ENCODE results near the gene FAR2.

The FAR2 gene

DNA sequence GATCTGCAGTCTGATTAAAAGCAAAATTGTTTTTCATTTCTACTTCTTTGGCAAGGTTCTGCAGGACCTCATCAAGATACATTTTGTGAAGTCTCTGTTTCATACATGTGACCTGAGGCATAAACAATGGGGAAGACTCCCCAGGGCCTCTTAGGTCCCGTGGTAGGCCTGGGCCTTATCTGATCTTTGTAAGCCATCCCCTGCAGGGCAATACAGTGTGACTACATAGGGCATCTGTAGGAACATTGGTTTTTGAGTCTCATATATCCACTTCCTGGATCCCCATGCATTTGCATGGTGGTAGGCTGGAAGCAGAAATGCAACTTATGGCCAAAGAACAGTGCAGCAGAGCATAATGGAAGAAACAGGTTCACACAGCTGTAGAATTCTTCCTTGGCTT is 6.0 kb downstream of the FAR2 start:
- peaks cover 2% of the 10 kb centered on the region for H3K79me1 ChIP-seq (ENCODE audit: low read length)
- DNase-seq, result peak; percentile 74
- no peak overlapping the region for H3K9ac ChIP-seq (ENCODE audit: low read length)

DNA sequence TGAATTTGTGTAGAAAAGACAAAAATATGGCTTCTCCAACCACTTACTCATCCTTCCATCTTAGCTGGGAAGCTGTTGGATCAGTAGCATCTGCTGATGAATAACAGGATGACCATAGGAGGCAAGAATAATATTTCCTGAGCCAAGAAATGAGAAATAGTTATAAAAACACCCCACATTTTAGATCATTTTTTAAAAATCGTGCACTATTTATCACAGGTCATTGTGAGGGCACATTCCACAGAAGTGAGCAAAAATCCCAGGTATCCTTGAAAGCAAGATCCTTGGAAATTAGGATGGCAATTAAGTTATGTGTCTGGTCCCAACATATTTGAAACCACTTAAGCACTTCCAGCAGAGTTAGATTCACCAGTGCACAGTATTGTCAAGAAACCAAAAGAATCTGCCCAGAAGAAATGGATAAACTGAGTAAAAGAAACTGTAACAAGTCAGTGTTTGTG is 8.4 kb downstream of the FAR2 start:
- Histone ChIP-seq H3K4me1 (ENCODE audit: control insufficient read depth, low read depth, low read length) (peaks cover 1% of the 10 kb centered on the region), H3K18ac (ENCODE audit: low read length) (no peak overlapping the region), H3K79me1 (ENCODE audit: low read length) (peaks cover 2% of the 10 kb centered on the region), H3K4ac (ENCODE audit: low read depth, low read length) (no peak overlapping the region), H3K56ac (ENCODE audit: low read length) (no peak overlapping the region), H3K27ac (ENCODE audit: low read depth, low read length) (no peak overlapping the region), H4K5ac (ENCODE audit: low read length) (no peak overlapping the region), H3K36me3 (ENCODE audit: control insufficient read depth, insufficient read depth, low read length) (no peaks in the 10 kb centered on the region), H4K8ac (ENCODE audit: low read depth, low read length) (no peak overlapping the region), H3K27me3 (ENCODE audit: insufficient read depth, low read length, poor library complexity) (no peaks in the 10 kb centered on the region), H3K9ac (ENCODE audit: low read length) (no peak overlapping the region), H2BK120ac (ENCODE audit: low read depth, low read length) (no peak overlapping the region), H2BK5ac (ENCODE audit: low read length) (no peak overlapping the region), H3K23ac (ENCODE audit: low read length) (no peak overlapping the region), H3K4me2 (ENCODE audit: low read length) (no peak overlapping the region), H3K4me3 (ENCODE audit: low read length) (no peak overlapping the region), H2BK15ac (replicated peaks; ENCODE audit: low read depth) (no peak overlapping the region), H3K79me2 (ENCODE audit: control insufficient read depth, insufficient read depth, low read length) (no peaks in the 10 kb centered on the region), H2AK5ac (ENCODE audit: low read length) (no peak overlapping the region)
- WGBS (ENCODE audit: extremely low coverage, insufficient coverage, low lambda C conversion rate), result no CpG with 5 or more reads among the region's 1 CpG
- no peak for DNase-seq

More for the DNA sequence above, 6.0 kb downstream of the FAR2 start:
- H2AK5ac ChIP-seq (ENCODE audit: low read length), result no peak overlapping the region
- H3K27me3 ChIP-seq (ENCODE audit: insufficient read depth, low read length, poor library complexity), result no peaks in the 10 kb centered on the region
- H3K4me1 ChIP-seq (ENCODE audit: control insufficient read depth, low read depth, low read length), result peaks cover 3% of the 10 kb centered on the region
- H2BK5ac ChIP-seq (ENCODE audit: low read length), result no peak overlapping the region
- peaks cover under 1% of the 10 kb centered on the region for H3K79me2 ChIP-seq (ENCODE audit: control insufficient read depth, insufficient read depth, low read length)
- peak overlapping the region; percentile 36 for H3K4ac ChIP-seq (ENCODE audit: low read depth, low read length)
- H3K23ac ChIP-seq (ENCODE audit: low read length), result no peak overlapping the region
- WGBS (ENCODE audit: extremely low coverage, insufficient coverage, low lambda C conversion rate), result no CpG with 5 or more reads among the region's 1 CpG
- H2BK15ac ChIP-seq (replicated peaks; ENCODE audit: low read depth), result no peak overlapping the region
- H3K56ac ChIP-seq (ENCODE audit: low read length), result no peak overlapping the region
- H4K8ac ChIP-seq (ENCODE audit: low read depth, low read length), result no peak overlapping the region
- H3K4me3 ChIP-seq (ENCODE audit: low read length), result no peak overlapping the region
- no peak overlapping the region for H3K27ac ChIP-seq (ENCODE audit: low read depth, low read length)
- no peak overlapping the region for H3K18ac ChIP-seq (ENCODE audit: low read length)
- no peak overlapping the region for H2BK120ac ChIP-seq (ENCODE audit: low read depth, low read length)
- H4K5ac ChIP-seq (ENCODE audit: low read length), result no peak overlapping the region
- H3K4me2 ChIP-seq (ENCODE audit: low read length), result no peak overlapping the region
- H3K36me3 ChIP-seq (ENCODE audit: control insufficient read depth, insufficient read depth, low read length), result no peaks in the 10 kb centered on the region

DNA sequence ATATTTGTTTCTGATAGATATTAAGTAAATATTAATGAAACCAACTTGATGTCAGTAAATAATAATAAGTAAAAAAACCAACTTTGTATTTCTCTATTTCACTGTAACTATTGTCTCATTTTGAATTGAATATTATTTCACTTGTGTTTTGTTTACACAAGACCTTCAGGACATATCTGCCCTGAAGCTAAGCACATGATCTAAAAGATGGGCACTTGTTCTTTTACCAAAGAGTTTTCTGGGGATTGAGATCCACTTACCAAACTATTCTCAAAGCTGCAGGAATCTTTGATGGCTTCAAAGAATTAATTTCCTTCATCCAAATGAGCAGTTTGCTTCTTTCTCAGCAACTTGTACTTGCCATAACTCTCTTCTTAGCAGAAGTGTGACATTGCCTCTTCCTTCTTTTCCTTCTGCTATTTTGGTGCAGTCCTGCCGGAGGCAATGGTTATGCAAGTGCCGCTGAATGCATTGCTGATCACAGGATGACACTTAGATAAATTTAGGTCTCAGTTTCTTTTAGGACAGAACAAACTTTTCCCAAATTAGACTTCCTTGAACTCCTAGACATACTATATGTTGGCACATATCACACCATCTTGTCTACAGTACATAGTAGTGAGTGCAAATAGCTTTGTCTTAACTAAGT is 9.2 kb downstream of the FAR2 start:
- Histone ChIP-seq H2AK5ac (ENCODE audit: low read length) (no peak overlapping the region), H2BK5ac (ENCODE audit: low read length) (no peak overlapping the region), H3K4me2 (ENCODE audit: low read length) (no peak overlapping the region), H3K27ac (ENCODE audit: low read depth, low read length) (no peak overlapping the region), H4K8ac (ENCODE audit: low read depth, low read length) (no peak overlapping the region), H2BK120ac (ENCODE audit: low read depth, low read length) (no peak overlapping the region), H3K79me2 (ENCODE audit: control insufficient read depth, insufficient read depth, low read length) (no peaks in the 10 kb centered on the region), H3K56ac (ENCODE audit: low read length) (no peak overlapping the region), H2BK15ac (replicated peaks; ENCODE audit: low read depth) (no peak overlapping the region), H3K18ac (ENCODE audit: low read length) (no peak overlapping the region), H3K4me3 (ENCODE audit: low read length) (no peak overlapping the region), H3K27me3 (ENCODE audit: insufficient read depth, low read length, poor library complexity) (no peaks in the 10 kb centered on the region), H3K79me1 (ENCODE audit: low read length) (peaks cover 2% of the 10 kb centered on the region), H4K5ac (ENCODE audit: low read length) (no peak overlapping the region), H3K23ac (ENCODE audit: low read length) (no peak overlapping the region), H3K9ac (ENCODE audit: low read length) (no peak overlapping the region), H3K4ac (ENCODE audit: low read depth, low read length) (no peak overlapping the region), H3K36me3 (ENCODE audit: control insufficient read depth, insufficient read depth, low read length) (no peaks in the 10 kb centered on the region), H3K4me1 (ENCODE audit: control insufficient read depth, low read depth, low read length) (peaks cover 1% of the 10 kb centered on the region)
- DNase-seq, result no peak
- WGBS (ENCODE audit: extremely low coverage, insufficient coverage, low lambda C conversion rate), result no CpG with 5 or more reads among the region's 2 CpGs

DNA sequence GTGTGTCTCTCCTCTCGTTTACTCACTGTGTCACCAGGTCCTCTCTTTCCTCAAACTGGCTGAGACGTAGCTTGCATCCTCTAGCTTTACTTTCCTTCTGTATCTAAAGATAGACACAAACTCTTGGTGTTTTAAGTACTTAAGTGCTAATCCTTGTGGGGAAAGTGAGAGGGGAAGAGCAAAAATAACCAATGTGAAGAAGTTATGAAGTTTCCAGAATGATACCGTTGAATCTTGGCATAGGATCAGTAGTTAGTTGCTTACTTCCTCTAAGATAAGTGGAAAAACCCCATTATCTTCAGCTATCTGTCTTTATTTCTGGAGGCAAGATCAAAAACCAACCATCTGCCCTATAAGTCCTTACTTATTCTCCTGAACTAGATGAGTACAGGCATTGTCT is 10.6 kb downstream of the FAR2 start:
- Histone ChIP-seq H2BK120ac (ENCODE audit: low read depth, low read length) (no peak overlapping the region), H4K8ac (ENCODE audit: low read depth, low read length) (no peak overlapping the region), H3K4me3 (ENCODE audit: low read length) (no peak overlapping the region), H3K27ac (ENCODE audit: low read depth, low read length) (no peak overlapping the region), H2BK15ac (replicated peaks; ENCODE audit: low read depth) (no peak overlapping the region), H4K5ac (ENCODE audit: low read length) (no peak overlapping the region), H3K56ac (ENCODE audit: low read length) (no peak overlapping the region), H3K18ac (ENCODE audit: low read length) (no peak overlapping the region), H3K23ac (ENCODE audit: low read length) (no peak overlapping the region), H3K27me3 (ENCODE audit: insufficient read depth, low read length, poor library complexity) (no peaks in the 10 kb centered on the region), H3K4me1 (ENCODE audit: control insufficient read depth, low read depth, low read length) (no peaks in the 10 kb centered on the region), H3K36me3 (ENCODE audit: control insufficient read depth, insufficient read depth, low read length) (no peaks in the 10 kb centered on the region), H3K9ac (ENCODE audit: low read length) (no peak overlapping the region), H3K79me2 (ENCODE audit: control insufficient read depth, insufficient read depth, low read length) (no peaks in the 10 kb centered on the region), H2BK5ac (ENCODE audit: low read length) (no peak overlapping the region), H3K79me1 (ENCODE audit: low read length) (peaks cover 2% of the 10 kb centered on the region), H3K4me2 (ENCODE audit: low read length) (no peak overlapping the region), H2AK5ac (ENCODE audit: low read length) (no peak overlapping the region), H3K4ac (ENCODE audit: low read depth, low read length) (no peak overlapping the region)
- WGBS (ENCODE audit: extremely low coverage, insufficient coverage, low lambda C conversion rate), result no CpG with 5 or more reads among the region's 3 CpGs
- no peak for DNase-seq

DNA sequence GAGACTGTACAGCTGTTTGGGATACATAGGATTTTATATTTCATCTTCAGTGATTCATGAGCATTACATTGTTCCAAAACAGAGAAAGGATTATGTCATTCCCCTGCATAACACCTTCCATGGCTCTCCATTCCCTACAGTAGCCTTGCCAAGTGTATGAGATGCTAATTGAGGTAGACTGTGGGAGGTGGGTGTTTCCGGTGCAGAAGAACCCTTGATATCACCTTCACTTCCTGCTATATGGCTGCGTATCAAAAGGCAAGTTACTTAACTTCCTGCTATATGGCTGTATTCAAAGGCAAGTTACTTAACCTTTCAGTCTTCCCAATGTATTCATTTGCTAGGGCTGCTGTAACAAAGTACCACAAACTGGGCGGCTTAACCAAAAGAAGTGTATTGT is 11.2 kb downstream of the FAR2 start:
- no peak overlapping the region for H3K4me2 ChIP-seq (ENCODE audit: low read length)
- no peaks in the 10 kb centered on the region for H3K36me3 ChIP-seq (ENCODE audit: control insufficient read depth, insufficient read depth, low read length)
- WGBS (ENCODE audit: extremely low coverage, insufficient coverage, low lambda C conversion rate), result no CpG with 5 or more reads among the region's 3 CpGs
- no peak overlapping the region for H3K18ac ChIP-seq (ENCODE audit: low read length)
- no peak overlapping the region for H3K4me3 ChIP-seq (ENCODE audit: low read length)
- H3K23ac ChIP-seq (ENCODE audit: low read length), result no peak overlapping the region
- no peak overlapping the region for H3K27ac ChIP-seq (ENCODE audit: low read depth, low read length)
- no peak overlapping the region for H4K8ac ChIP-seq (ENCODE audit: low read depth, low read length)
- no peak overlapping the region for H2BK5ac ChIP-seq (ENCODE audit: low read length)
- no peak overlapping the region for H2BK15ac ChIP-seq (replicated peaks; ENCODE audit: low read depth)
- H3K9ac ChIP-seq (ENCODE audit: low read length), result no peak overlapping the region
- H3K56ac ChIP-seq (ENCODE audit: low read length), result no peak overlapping the region
- H2AK5ac ChIP-seq (ENCODE audit: low read length), result no peak overlapping the region
- H3K4ac ChIP-seq (ENCODE audit: low read depth, low read length), result no peak overlapping the region
- H4K5ac ChIP-seq (ENCODE audit: low read length), result no peak overlapping the region
- peaks cover 2% of the 10 kb centered on the region for H3K79me1 ChIP-seq (ENCODE audit: low read length)
- no peaks in the 10 kb centered on the region for H3K4me1 ChIP-seq (ENCODE audit: control insufficient read depth, low read depth, low read length)
- no peak for DNase-seq
- H3K27me3 ChIP-seq (ENCODE audit: insufficient read depth, low read length, poor library complexity), result no peaks in the 10 kb centered on the region
- H2BK120ac ChIP-seq (ENCODE audit: low read depth, low read length), result no peak overlapping the region
- H3K79me2 ChIP-seq (ENCODE audit: control insufficient read depth, insufficient read depth, low read length), result no peaks in the 10 kb centered on the region

DNA sequence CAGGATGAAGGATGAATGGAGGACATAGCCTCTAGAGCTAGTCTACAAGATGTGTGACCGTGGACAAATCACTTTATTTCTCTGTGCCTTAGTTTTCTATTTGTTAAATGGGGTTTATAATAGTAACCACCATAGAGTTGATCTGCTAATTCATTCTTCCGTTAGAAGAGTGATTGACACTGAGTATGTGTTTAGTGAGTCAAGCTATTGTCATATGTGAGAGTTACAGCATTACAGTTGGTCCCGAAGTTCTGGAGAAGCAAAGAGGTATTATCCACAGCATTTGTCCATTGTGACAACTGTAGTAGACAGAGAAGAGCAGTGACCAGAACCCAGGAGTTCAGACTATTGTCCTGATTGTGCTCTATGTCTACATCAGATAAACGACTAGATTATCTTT is 14.1 kb downstream of the FAR2 start:
- Histone ChIP-seq H3K27ac (ENCODE audit: low read depth, low read length) (no peak overlapping the region), H3K79me2 (ENCODE audit: control insufficient read depth, insufficient read depth, low read length) (no peaks in the 10 kb centered on the region), H3K27me3 (ENCODE audit: insufficient read depth, low read length, poor library complexity) (no peaks in the 10 kb centered on the region), H4K8ac (ENCODE audit: low read depth, low read length) (no peak overlapping the region), H3K4me2 (ENCODE audit: low read length) (no peak overlapping the region), H3K4ac (ENCODE audit: low read depth, low read length) (no peak overlapping the region), H3K18ac (ENCODE audit: low read length) (no peak overlapping the region), H3K79me1 (ENCODE audit: low read length) (no peaks in the 10 kb centered on the region), H3K23ac (ENCODE audit: low read length) (no peak overlapping the region), H3K36me3 (ENCODE audit: control insufficient read depth, insufficient read depth, low read length) (no peaks in the 10 kb centered on the region), H2BK120ac (ENCODE audit: low read depth, low read length) (no peak overlapping the region), H3K4me1 (ENCODE audit: control insufficient read depth, low read depth, low read length) (peaks cover 3% of the 10 kb centered on the region), H2AK5ac (ENCODE audit: low read length) (no peak overlapping the region), H3K56ac (ENCODE audit: low read length) (no peak overlapping the region), H3K4me3 (ENCODE audit: low read length) (no peak overlapping the region), H4K5ac (ENCODE audit: low read length) (no peak overlapping the region), H2BK5ac (ENCODE audit: low read length) (no peak overlapping the region), H3K9ac (ENCODE audit: low read length) (no peak overlapping the region), H2BK15ac (replicated peaks; ENCODE audit: low read depth) (no peak overlapping the region)
- no CpG with 5 or more reads among the region's 4 CpGs for WGBS (ENCODE audit: extremely low coverage, insufficient coverage, low lambda C conversion rate)
- DNase-seq, result no peak
